HG02884 (cell line): ENCODE data around the gene ARL6IP6.
"Not testable (repeated sequence)": the region's sequence is repeated elsewhere in the genome, so short reads cannot be mapped to it uniquely, and the experiment has no call there.

Source experiments
- ATAC-seq: cut with Tn5 transposase; IDR thresholded peaks from one replicate; pipeline ENCODE4 v1.9.1; 2021; ENCODE audit warnings: mild to moderate bottlenecking, moderate library complexity; ENCODE audit not compliant: unreplicated experiment

The ARL6IP6 gene

DNA sequence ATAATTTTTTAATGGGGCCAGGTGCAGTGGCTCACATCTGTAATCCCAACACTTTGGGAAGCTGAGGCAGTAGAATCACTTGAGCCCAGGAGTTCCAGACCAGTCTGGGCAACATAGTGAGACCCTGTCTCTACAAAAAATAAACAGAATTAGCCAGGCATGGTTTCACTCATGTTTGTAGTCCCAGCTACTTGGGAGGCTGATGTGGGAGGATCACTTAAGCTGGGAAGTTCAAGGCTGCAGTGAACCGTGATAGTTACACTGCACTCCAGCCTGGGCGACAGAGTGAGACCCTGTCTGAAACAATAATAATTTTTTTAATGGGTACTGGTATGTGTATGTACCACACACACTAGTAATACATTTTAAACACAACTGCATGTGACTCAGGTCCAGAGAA, 2.4 kb downstream of the ARL6IP6 start:
- no peak for ATAC-seq

- ATAC-seq, result not testable (repeated sequence)
Observed at GRCh38 chr2:152722639-152723038, 4.2 kb downstream of the ARL6IP6 start.

GRCh38 chr2:152723918-152724317, 5.5 kb downstream of the ARL6IP6 start:
- no peak for ATAC-seq

GRCh38 chr2:152729844-152730243, 11.4 kb downstream of the ARL6IP6 start:
- ATAC-seq, result no peak

GRCh38 chr2:152730591-152731333, 12.3 kb downstream of the ARL6IP6 start:
- ATAC-seq, result peak; percentile 85

DNA sequence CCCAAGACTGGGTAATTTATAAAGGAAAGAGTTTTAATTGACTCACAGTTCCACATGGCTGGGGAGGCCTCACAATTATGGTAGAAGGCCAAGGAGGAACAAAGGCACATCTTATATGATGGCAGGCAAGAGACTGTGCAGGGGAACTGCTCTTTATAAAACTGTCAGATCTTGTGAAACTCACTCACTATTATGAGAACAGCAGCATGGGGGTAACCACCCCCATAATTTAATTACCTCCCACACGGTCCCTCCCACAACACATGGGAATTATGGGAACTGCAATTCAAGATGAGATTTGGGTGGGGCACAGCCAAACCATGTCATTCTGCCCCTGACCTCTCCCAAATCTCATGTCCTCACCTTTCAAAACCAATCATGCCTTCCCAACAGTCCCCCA, 19.1 kb downstream of the ARL6IP6 start:
- not testable (repeated sequence) for ATAC-seq

- no peak for ATAC-seq
Observed at GRCh38 chr2:152738438-152738837, 20.0 kb downstream of the ARL6IP6 start.

- not testable (repeated sequence) for ATAC-seq
Observed at GRCh38 chr2:152739705-152740104, 21.3 kb downstream of the ARL6IP6 start.

DNA sequence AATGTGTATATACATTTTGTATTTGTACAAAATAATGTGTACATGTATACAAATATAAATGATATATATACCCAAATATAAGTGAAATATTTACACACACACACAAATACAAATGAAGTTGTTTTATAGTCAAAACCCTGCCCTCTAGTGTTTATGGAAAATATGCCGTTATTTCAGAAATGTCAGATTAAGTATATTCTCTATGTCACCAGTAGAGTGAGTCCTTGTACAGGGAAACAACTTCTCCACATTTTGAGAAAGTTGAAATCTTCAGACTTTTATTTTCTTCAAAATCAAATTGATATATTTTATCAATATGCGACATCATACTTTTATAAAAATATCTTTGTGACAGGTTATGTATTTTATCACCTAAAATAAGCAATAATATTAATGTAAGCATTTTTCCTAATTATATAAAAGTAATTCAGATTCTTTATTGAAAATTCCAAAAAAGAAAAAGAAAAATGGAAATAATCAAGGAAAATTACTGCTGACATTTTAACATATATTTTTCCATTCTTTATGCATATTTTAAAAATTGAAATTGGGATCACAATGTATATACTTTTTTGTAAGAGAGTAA, 22.4 kb downstream of the ARL6IP6 start:
- peak; percentile 69 for ATAC-seq

DNA sequence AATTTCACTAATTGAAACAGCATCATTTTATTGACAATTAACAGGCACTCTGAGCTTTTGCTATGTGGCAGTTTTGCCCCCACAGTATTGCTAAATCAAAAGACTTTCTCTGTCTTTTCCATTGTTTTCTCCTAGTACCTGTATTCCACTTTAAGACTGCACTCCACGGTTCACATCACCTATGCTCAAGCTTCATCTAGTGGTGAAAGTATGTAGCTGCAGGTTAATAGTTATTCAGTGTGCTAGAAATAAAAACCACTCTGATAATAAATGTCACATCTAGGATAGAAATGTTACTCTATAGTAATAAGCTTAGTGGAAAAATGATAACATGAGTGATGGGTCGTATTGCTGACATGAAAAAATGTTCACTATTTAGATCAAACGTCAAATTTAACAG, 24.6 kb downstream of the ARL6IP6 start:
- peak; percentile 62 for ATAC-seq

- ATAC-seq, result not testable (repeated sequence)
Observed at GRCh38 chr2:152747751-152748150, 29.3 kb downstream of the ARL6IP6 start.

- no peak for ATAC-seq
Observed at GRCh38 chr2:152755029-152755428, 36.6 kb downstream of the ARL6IP6 start.

- no peak for ATAC-seq
Observed at GRCh38 chr2:152759290-152760072, 41.1 kb downstream of the ARL6IP6 start.

DNA sequence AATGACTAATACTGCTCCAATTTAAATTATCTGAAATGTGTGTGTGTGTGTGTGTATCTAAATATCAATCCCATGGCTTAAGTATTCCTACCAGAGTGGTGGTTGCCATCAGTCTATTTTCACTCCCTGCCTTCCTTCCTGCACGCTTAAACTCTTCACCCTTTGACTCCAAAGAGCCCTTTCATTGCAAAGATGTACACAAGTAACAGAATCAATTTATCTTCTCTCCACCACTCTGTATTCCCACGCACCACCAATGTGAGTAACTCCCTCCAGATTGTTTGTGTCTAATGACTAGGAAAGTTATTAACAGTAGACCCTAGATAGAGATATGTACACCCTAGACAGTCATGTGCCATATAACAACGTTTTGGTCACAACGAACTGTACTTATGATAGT, 42.8 kb downstream of the ARL6IP6 start:
- ATAC-seq, result no peak

GRCh38 chr2:152762202-152762601, 43.8 kb downstream of the ARL6IP6 start:
- ATAC-seq, result no peak

DNA sequence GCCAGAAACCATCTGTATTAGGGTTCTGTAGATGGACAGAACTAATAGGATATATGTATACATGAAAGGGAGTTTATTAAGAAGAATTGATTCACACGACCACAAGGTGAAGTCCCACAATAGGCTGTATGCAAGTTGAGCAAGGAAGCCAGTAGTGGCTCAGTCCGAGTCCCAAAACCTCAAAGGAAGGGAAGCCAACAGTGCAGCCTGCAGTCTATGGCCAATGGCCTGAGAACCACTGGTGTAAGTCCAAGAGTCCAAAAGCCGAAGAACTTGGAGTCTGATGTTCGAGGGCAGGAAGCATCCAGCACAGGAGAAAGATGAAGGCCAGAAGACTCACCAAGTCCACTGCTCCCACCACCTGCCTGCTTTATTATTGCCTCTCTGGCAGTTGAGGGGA, 44.8 kb downstream of the ARL6IP6 start:
- ATAC-seq, result not testable (repeated sequence)

DNA sequence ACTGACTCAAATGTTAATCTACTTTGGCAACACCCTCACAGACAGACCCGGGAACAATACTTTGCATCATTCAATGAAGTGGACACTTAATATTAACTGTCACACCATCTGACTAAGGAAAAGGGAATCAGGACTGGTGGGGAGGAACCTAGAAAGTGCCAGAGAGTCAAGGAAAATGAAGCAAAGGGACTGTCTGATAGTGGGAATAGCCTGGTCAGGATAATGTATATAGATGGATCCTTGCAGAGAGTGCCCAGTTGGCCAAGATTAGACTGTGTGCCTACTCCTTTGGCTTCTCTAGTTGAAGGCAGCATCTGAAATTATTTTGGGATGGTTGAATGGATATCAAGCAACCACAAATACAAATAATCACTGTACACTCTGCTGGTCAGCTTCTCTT, 45.2 kb downstream of the ARL6IP6 start:
- ATAC-seq, result no peak

GRCh38 chr2:152766928-152767327, 48.5 kb downstream of the ARL6IP6 start:
- no peak for ATAC-seq

DNA sequence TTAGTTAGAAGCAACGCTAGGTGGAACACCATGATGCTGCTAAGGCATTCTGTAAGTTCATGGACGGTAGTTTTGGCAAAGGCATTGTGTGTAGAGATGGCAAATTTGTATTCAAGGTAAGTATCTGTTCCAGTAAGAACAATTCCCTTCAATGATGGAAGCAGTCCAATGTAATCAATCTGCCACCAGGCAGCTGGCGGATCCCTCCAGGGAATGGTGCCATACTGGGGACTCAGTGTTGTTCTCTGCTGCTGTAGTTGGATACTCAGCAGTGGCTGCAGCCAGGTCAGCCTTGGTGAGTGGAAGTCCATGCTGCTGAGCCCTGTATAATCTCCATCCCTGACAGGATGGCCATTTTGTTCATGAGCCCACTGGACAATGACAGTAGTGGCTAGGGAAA, 62.8 kb downstream of the ARL6IP6 start:
- ATAC-seq, result no peak

DNA sequence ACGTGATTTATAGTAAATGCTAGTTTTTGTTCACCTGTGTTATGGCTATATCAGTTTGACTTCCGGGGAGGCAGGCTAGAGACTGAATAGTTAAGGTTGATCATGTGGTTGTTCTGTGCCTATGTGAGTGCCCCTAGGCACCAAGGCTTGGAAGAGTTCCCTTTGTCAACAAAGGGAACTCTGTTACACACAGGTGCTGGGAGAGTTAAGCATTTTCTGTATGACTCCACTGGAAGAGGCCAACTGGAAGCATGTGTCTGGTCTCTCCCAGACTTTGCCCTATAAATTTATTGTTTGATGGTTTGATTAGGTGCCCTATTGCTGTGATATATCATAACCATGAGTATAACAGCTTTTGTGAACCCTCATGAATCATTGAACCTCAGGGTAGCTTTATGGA, 63.8 kb downstream of the ARL6IP6 start:
- no peak for ATAC-seq

DNA sequence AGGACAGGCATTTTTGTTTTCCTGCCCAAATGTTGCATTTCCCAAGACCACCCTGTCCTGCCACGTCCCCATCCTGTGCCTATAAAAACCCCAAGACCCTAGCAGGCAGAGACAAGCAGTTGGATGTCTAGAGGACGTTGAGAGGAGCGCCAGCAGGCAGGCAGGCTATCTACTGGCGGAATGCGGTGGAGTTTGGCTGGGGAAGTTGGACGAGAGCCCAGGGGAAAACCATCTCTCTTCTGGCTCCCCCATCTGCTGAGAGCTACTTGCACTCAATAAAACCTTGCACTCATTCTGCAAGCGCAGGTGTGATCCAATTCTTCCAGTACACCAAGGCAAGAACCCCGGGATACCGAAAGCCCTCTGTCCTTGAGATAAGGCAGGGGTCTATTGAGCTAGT, 72.5 kb downstream of the ARL6IP6 start:
- no peak for ATAC-seq

GRCh38 chr2:152791979-152792378, 73.6 kb downstream of the ARL6IP6 start:
- ATAC-seq, result no peak
